ACC112 (cell line): ENCODE data around the gene SORCS2.

Experiments used
- H2AFZ ChIP-seq: fragments of 200-600 bp; sonication (generic); one replicate; pipeline ENCODE4 v1.6.0; 2017; ENCODE audit warnings: antibody characterized with exemption, low read length; ENCODE audit not compliant: unreplicated experiment
- H3K27ac ChIP-seq: fragments of 200-600 bp; sonication (generic); 2 replicates; pipeline ENCODE4 v1.5.1; 2014; ENCODE audit warnings: low read depth, mild to moderate bottlenecking, antibody characterized with exemption, low read length, moderate library complexity
- H3K27me3 ChIP-seq: fragments of 200-600 bp; sonication (generic); 2 replicates; pipeline ENCODE4 v1.6.1; 2014; ENCODE audit warnings: mild to moderate bottlenecking, antibody characterized with exemption, low read length, moderate library complexity, mixed read lengths; ENCODE audit not compliant: insufficient read depth
- H3K36me3 ChIP-seq: fragments of 200-600 bp; sonication (generic); 2 replicates; pipeline ENCODE4 v1.6.1; 2016; ENCODE audit warnings: mild to moderate bottlenecking, antibody characterized with exemption, low read length, moderate library complexity, mixed read lengths; ENCODE audit not compliant: insufficient read depth
- H3K4me1 ChIP-seq: fragments of 200-600 bp; sonication (generic); one replicate; pipeline ENCODE4 v1.6.1; 2016; ENCODE audit warnings: low read length, mixed read lengths; ENCODE audit not compliant: insufficient read depth, unreplicated experiment, control insufficient read depth
- H3K4me3 ChIP-seq: fragments of 200-600 bp; sonication (generic); 2 replicates; pipeline ENCODE4 v1.5.1; 2014; ENCODE audit warnings: mild to moderate bottlenecking, low read depth, low read length
- H3K79me2 ChIP-seq: fragments of 200-600 bp; sonication (generic); one replicate; pipeline ENCODE4 v1.6.0; 2016; ENCODE audit warnings: low read length; ENCODE audit not compliant: control insufficient read depth, unreplicated experiment, insufficient read depth

The SORCS2 gene

GRCh38 chr4:7288751-7289523, 96.6 kb downstream of the SORCS2 start:
- Histone ChIP-seq H3K4me3 (no peak overlapping the region), H3K79me2 (no peaks in the 10 kb centered on the region), H3K4me1 (no peaks in the 10 kb centered on the region), H3K27ac (no peak overlapping the region), H2AFZ (no peak overlapping the region), H3K27me3 (peaks cover 5% of the 10 kb centered on the region), H3K36me3 (no peaks in the 10 kb centered on the region)

- no peaks in the 10 kb centered on the region for H3K4me1 ChIP-seq
- H3K79me2 ChIP-seq: no peaks in the 10 kb centered on the region
- H3K4me3 ChIP-seq: no peak overlapping the region
- H3K27ac ChIP-seq: no peak overlapping the region
- H2AFZ ChIP-seq: no peak overlapping the region
- peaks cover 5% of the 10 kb centered on the region for H3K27me3 ChIP-seq
- H3K36me3 ChIP-seq: no peaks in the 10 kb centered on the region
These were observed 97.3 kb downstream of the SORCS2 start for GRCh38 chr4:7289589-7289988.

GRCh38 chr4:7291372-7292114, 99.2 kb downstream of the SORCS2 start:
- no peaks in the 10 kb centered on the region for H3K4me1 ChIP-seq
- peaks cover 5% of the 10 kb centered on the region for H3K27me3 ChIP-seq
- H3K27ac ChIP-seq: no peak overlapping the region

GRCh38 chr4:7293703-7294102, 101.4 kb downstream of the SORCS2 start:
- no peaks in the 10 kb centered on the region for H3K79me2 ChIP-seq
- H3K27ac ChIP-seq: no peak overlapping the region
- no peaks in the 10 kb centered on the region for H3K4me1 ChIP-seq
- H2AFZ ChIP-seq: no peak overlapping the region
- peaks cover 5% of the 10 kb centered on the region for H3K27me3 ChIP-seq
- no peaks in the 10 kb centered on the region for H3K36me3 ChIP-seq
- H3K4me3 ChIP-seq: no peak overlapping the region

More at GRCh38 chr4:7291372-7292114, 99.2 kb downstream of the SORCS2 start:
- Histone ChIP-seq H3K4me3 (no peak overlapping the region), H2AFZ (no peak overlapping the region), H3K79me2 (no peaks in the 10 kb centered on the region), H3K36me3 (no peaks in the 10 kb centered on the region)

- Histone ChIP-seq H3K27ac (no peak overlapping the region), H3K36me3 (no peaks in the 10 kb centered on the region), H2AFZ (no peak overlapping the region), H3K27me3 (peaks cover 5% of the 10 kb centered on the region), H3K79me2 (no peaks in the 10 kb centered on the region), H3K4me1 (no peaks in the 10 kb centered on the region), H3K4me3 (no peak overlapping the region)
These were observed 101.9 kb downstream of the SORCS2 start for GRCh38 chr4:7294176-7294756.

- H3K4me1 ChIP-seq: no peaks in the 10 kb centered on the region
- no peaks in the 10 kb centered on the region for H3K79me2 ChIP-seq
- H3K27me3 ChIP-seq: peaks cover 5% of the 10 kb centered on the region
- no peak overlapping the region for H3K27ac ChIP-seq
- no peak overlapping the region for H2AFZ ChIP-seq
- H3K36me3 ChIP-seq: no peaks in the 10 kb centered on the region
- H3K4me3 ChIP-seq: 0 out of 2 replicates have a peak overlapping the region, but pooled peaks have one; percentile 5
These were observed 103.0 kb downstream of the SORCS2 start for GRCh38 chr4:7295197-7295910.

GRCh38 chr4:7295911-7296660, 103.7 kb downstream of the SORCS2 start:
- H3K36me3 ChIP-seq: no peaks in the 10 kb centered on the region
- no peaks in the 10 kb centered on the region for H3K79me2 ChIP-seq
- no peaks in the 10 kb centered on the region for H3K4me1 ChIP-seq
- no peak overlapping the region for H3K4me3 ChIP-seq
- H2AFZ ChIP-seq: no peak overlapping the region
- H3K27ac ChIP-seq: no peak overlapping the region
- H3K27me3 ChIP-seq: peaks cover 5% of the 10 kb centered on the region

- Histone ChIP-seq H3K4me1 (no peaks in the 10 kb centered on the region), H3K36me3 (no peaks in the 10 kb centered on the region), H2AFZ (no peak overlapping the region), H3K79me2 (no peaks in the 10 kb centered on the region), H3K27ac (no peak overlapping the region), H3K27me3 (peaks cover 5% of the 10 kb centered on the region), H3K4me3 (no peak overlapping the region)
These were observed 104.5 kb downstream of the SORCS2 start for GRCh38 chr4:7296661-7297335.

GRCh38 chr4:7297374-7297773, 105.0 kb downstream of the SORCS2 start:
- H3K4me3 ChIP-seq: no peak overlapping the region
- no peak overlapping the region for H3K27ac ChIP-seq

More at GRCh38 chr4:7297374-7297773, 105.0 kb downstream of the SORCS2 start:
- Histone ChIP-seq H3K79me2 (no peaks in the 10 kb centered on the region), H2AFZ (no peak overlapping the region), H3K36me3 (no peaks in the 10 kb centered on the region), H3K4me1 (no peaks in the 10 kb centered on the region), H3K27me3 (peaks cover 5% of the 10 kb centered on the region)
